Measurements from ENCODE around the gene SHCBP1. TPM values are rescaled to one million over a fixed set of nuclear protein-coding genes. Genes with fewer than 3 reads are reported as not detected.
"Not testable (repeated sequence)": the region's sequence is repeated elsewhere in the genome, so short reads cannot be mapped to it uniquely, and the experiment has no call there.

SHCBP1 gene
- total and polyA plus RNA-seq, 2 of the 4 experiments (the other 2 are of a cell fraction): 18.3 to 18.6 TPM

- H3K27ac ChIP-seq (ENCODE audit: insufficient read depth, low read length); H3K9me1 ChIP-seq (ENCODE audit: insufficient read depth, low read length); H3K9me3 ChIP-seq (ENCODE audit: control insufficient read depth, insufficient read depth, low read length); BruUV-seq (replicated peaks); H3K14ac ChIP-seq (replicated peaks; ENCODE audit: low read depth, low read length); H2BK120ac ChIP-seq (ENCODE audit: low read depth, low read length); in situ Hi-C loops (cut with MboI; ENCODE audit: low sequenced_read_pairs); H2AK5ac ChIP-seq (ENCODE audit: low read depth, low read length); H3K4me1 ChIP-seq (ENCODE audit: control insufficient read depth, insufficient read depth, low read length); H3K36me3 ChIP-seq (ENCODE audit: control insufficient read depth, insufficient read depth, low read length); H2BK20ac ChIP-seq (ENCODE audit: low read depth, low read length); H4K8ac ChIP-seq (ENCODE audit: low read depth in 2 of 2, low read length in 2 of 2); H2AK9ac ChIP-seq (replicated peaks; ENCODE audit: low read depth, low read length, poor library complexity); H4K91ac ChIP-seq (ENCODE audit: insufficient read depth, low read depth, low read length); H4K5ac ChIP-seq (ENCODE audit: low read depth, low read length); H3K79me1 ChIP-seq (ENCODE audit: low read depth in 1 of 2, low read length in 2 of 2); H3K56ac ChIP-seq (ENCODE audit: extremely low read depth, insufficient read depth, low read length); H3K4me3 ChIP-seq (ENCODE audit: insufficient read depth, low read depth, low read length); H3K27me3 ChIP-seq (ENCODE audit: control insufficient read depth, insufficient read depth, low read length); H3K23ac ChIP-seq (ENCODE audit: low read depth, low read length); H2BK15ac ChIP-seq (ENCODE audit: low read depth, low read length); dilution Hi-C loops (cut with HindIII; ENCODE audit: low sequenced_read_pairs, unreplicated experiment); H3K18ac ChIP-seq (ENCODE audit: low read depth, low read length); H2BK5ac ChIP-seq (ENCODE audit: low read depth, low read length, poor library complexity, severe bottlenecking); H4K20me1 ChIP-seq (ENCODE audit: insufficient read depth, low read length); H3K9ac ChIP-seq (ENCODE audit: low read depth, low read length); H3K4ac ChIP-seq (ENCODE audit: low read depth, low read length): not testable (repeated sequence)
- TF ChIP-seq SMC3 (IDR thresholded peaks at IDR 0.05; ENCODE audit: low read depth, low read length) (peak; percentile 91), CTCF (conservative IDR thresholded peaks at IDR 0.05; ENCODE audit: low read depth, low read length) (peak; percentile 84), RAD21 (IDR thresholded peaks at IDR 0.05; ENCODE audit: low read length) (peak; percentile 81), MXI1 (IDR thresholded peaks at IDR 0.05; ENCODE audit: borderline replicate concordance, low read depth, low read length) (peak; percentile 74; the same call in 1 of the 2 replicates), USF2 (IDR thresholded peaks at IDR 0.05; ENCODE audit: low read depth, low read length) (0 out of 2 replicates have a peak, but pooled peaks have one; percentile 5)
- 0% methylated on average over 1 of the region's 14 CpGs; no CpG with 5 or more reads in 1 of the 2 experiments for WGBS, 2 experiments (ENCODE audit: extremely low coverage in 2 of 2, insufficient read length in 1 of 2)
- ATAC-seq (ENCODE audit: low read depth) (peak; percentile 90), DNase-seq (peak; percentile 75)
- ChIA-PET POLR2A (ENCODE audit: unreplicated experiment) (interaction anchor here (0.6 kb wide), 1 partner anchor 48 kb away, joined by 3 read pairs; no protein-coding TSS in a partner anchor), CTCF (interaction anchor here (0.6 to 2.3 kb wide), 6 partner anchors 52 to 1281 kb away, joined by 3 to 15 read pairs (median 3); no protein-coding TSS in a partner anchor)
- intact Hi-C loops (cut with micrococcal nuclease): loop anchor here (1.0 kb wide), 1 partner anchor 53 kb away; no protein-coding TSS in a partner anchor
- Histone ChIP-seq H2AFZ (replicated peaks; ENCODE audit: low read length, poor library complexity) (peak overlapping the region; percentile 85), H3K4me2 (ENCODE audit: low read depth, low read length) (peak overlapping the region; percentile 82)
Observed at GRCh38 chr16:46554435-46554834, 66.7 kb downstream of the SHCBP1 start.

Data from IMR-90 (cell line).